ENCODE results near the gene EPHA3. TPM values are rescaled to one million over a fixed set of nuclear protein-coding genes. Genes with fewer than 3 reads are reported as not detected.

The EPHA3 gene
- total RNA-seq, result 10 to 100 TPM; 13.1 to 25.8 (median 21.2) TPM

- peak; percentile 62 to 73 for TF ChIP-seq POLR2AphosphoS5 (IDR thresholded peaks at IDR 0.05)
- TF ChIP-seq POLR2A (IDR thresholded peaks at IDR 0.05; ENCODE audit: low read depth), result no peak
- no peak for TF ChIP-seq CTCF (IDR thresholded peaks at IDR 0.05)
- 2% methylated on average over 22 of the region's 32 CpGs for WGBS
- no peak for DNase-seq (ENCODE audit: extremely low spot score)
Observed at GRCh38 chr3:89107461-89108290, at the start of gene EPHA3. Gene EPHA3 (plus strand): TSS chr3:89107621. CDS start chr3:89107749, 128 bp downstream.

GRCh38 chr3:89058371-89058770, 49.0 kb upstream of the EPHA3 start:
- 86% methylated on average over 2 of the region's 2 CpGs for WGBS
- no peaks in the 10 kb centered on the region for H3K9me3 ChIP-seq
- no peaks in the 10 kb centered on the region for H3K27me3 ChIP-seq
- DNase-seq (ENCODE audit: extremely low spot score), result no peak
- H3K36me3 ChIP-seq, result no peaks in the 10 kb centered on the region
- H3K4me1 ChIP-seq, result no peaks in the 10 kb centered on the region
- no peak overlapping the region for H3K4me3 ChIP-seq
- no peak overlapping the region for H3K27ac ChIP-seq (replicated peaks in 1 of 4)
- TF ChIP-seq POLR2A (IDR thresholded peaks at IDR 0.05; ENCODE audit: low read depth), result no peak
- TF ChIP-seq POLR2AphosphoS5 (IDR thresholded peaks at IDR 0.05), result no peak
- no peak for TF ChIP-seq CTCF (IDR thresholded peaks at IDR 0.05)
- no peak for TF ChIP-seq EP300 (IDR thresholded peaks at IDR 0.05)
- intact Hi-C loops (cut with DNase I), result no loop called here

More at GRCh38 chr3:89107461-89108290, at the start of gene EPHA3:
- intact Hi-C loops (cut with DNase I), result no loop called here
- H3K4me3 ChIP-seq, result peak within 1 kb of the TSS; percentile 57 to 69 (median 61)
- H3K27me3 ChIP-seq, result peaks cover 0 to 30% (median 0%) of the 10 kb centered on the region in 4 donors
- H3K27ac ChIP-seq (replicated peaks in 1 of 4), result peak within 1 kb of the TSS; percentile 48 to 63 (median 55)
- no peaks in the 10 kb centered on the region for H3K36me3 ChIP-seq
- H3K4me1 ChIP-seq, result peaks cover 0 to 19% (median 10%) of the 10 kb centered on the region in 4 donors
- no peaks in the 10 kb centered on the region for H3K9me3 ChIP-seq

GRCh38 chr3:89059211-89059925, 48.1 kb upstream of the EPHA3 start:
- DNase-seq (ENCODE audit: extremely low spot score), result no peak
- 70% methylated on average over 5 of the region's 5 CpGs for WGBS
- no peak overlapping the region for H3K4me3 ChIP-seq

GRCh38 chr3:89061259-89061658, 46.2 kb upstream of the EPHA3 start:
- TF ChIP-seq POLR2A (IDR thresholded peaks at IDR 0.05; ENCODE audit: low read depth), result no peak
- no peaks in the 10 kb centered on the region for H3K4me1 ChIP-seq
- H3K27ac ChIP-seq (replicated peaks in 1 of 4), result no peak overlapping the region
- no peaks in the 10 kb centered on the region for H3K27me3 ChIP-seq
- no peaks in the 10 kb centered on the region for H3K9me3 ChIP-seq
- intact Hi-C loops (cut with DNase I), result no loop called here
- WGBS, result 96% methylated on average over 2 of the region's 2 CpGs
- no peaks in the 10 kb centered on the region for H3K36me3 ChIP-seq
- no peak overlapping the region for H3K4me3 ChIP-seq
- no peak for DNase-seq (ENCODE audit: extremely low spot score)

More at GRCh38 chr3:89059211-89059925, 48.1 kb upstream of the EPHA3 start:
- TF ChIP-seq EP300 (IDR thresholded peaks at IDR 0.05), result no peak
- TF ChIP-seq CTCF (IDR thresholded peaks at IDR 0.05), result no peak
- Histone ChIP-seq H3K36me3 (no peaks in the 10 kb centered on the region), H3K9me3 (no peaks in the 10 kb centered on the region), H3K27me3 (no peaks in the 10 kb centered on the region), H3K4me1 (no peaks in the 10 kb centered on the region), H3K27ac (replicated peaks in 1 of 4) (no peak overlapping the region)
- intact Hi-C loops (cut with DNase I), result no loop called here

- H3K4me3 ChIP-seq, result no peak overlapping the region
- intact Hi-C loops (cut with DNase I), result no loop called here
- 73% methylated on average over 2 of the region's 2 CpGs for WGBS
- no peak overlapping the region for H3K27ac ChIP-seq (replicated peaks in 1 of 4)
- TF ChIP-seq CTCF (IDR thresholded peaks at IDR 0.05) (no peak), POLR2AphosphoS5 (IDR thresholded peaks at IDR 0.05) (no peak), EP300 (IDR thresholded peaks at IDR 0.05) (no peak), POLR2A (IDR thresholded peaks at IDR 0.05; ENCODE audit: low read depth) (no peak)
- DNase-seq (ENCODE audit: extremely low spot score), result no peak
- H3K27me3 ChIP-seq, result no peaks in the 10 kb centered on the region
- no peaks in the 10 kb centered on the region for H3K4me1 ChIP-seq
- H3K9me3 ChIP-seq, result no peaks in the 10 kb centered on the region
- no peaks in the 10 kb centered on the region for H3K36me3 ChIP-seq
Observed at GRCh38 chr3:89067736-89068135, 39.7 kb upstream of the EPHA3 start.
